ENCODE measurements around the gene FLT3LG.

Gene FLT3LG

DNA sequence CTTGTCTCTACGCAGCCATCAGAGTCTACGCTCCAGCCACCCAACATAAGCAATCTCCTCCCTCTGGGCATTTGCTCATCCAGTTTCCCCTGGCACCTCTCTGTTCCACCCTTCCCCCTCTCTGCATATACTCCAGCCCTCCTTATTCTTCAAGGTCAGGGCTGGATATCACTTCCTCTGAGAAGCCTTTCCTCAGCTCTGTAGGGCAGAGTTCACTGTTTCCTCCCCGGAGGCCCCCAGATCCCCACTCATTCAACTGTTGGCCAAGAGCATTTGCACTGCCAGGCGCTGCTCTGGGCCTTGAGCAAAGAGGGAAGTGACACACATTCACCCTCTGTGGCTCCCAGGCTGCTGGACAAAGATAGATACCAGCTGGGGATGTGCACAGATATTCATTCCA, 41.8 kb downstream of the FLT3LG start:
- DNase-seq (ENCODE audit: low read depth) = no peak

- DNase-seq (ENCODE audit: low read depth) = no peak
Observed at GRCh38 chr19:49518033-49518432, 44.0 kb downstream of the FLT3LG start.

DNA sequence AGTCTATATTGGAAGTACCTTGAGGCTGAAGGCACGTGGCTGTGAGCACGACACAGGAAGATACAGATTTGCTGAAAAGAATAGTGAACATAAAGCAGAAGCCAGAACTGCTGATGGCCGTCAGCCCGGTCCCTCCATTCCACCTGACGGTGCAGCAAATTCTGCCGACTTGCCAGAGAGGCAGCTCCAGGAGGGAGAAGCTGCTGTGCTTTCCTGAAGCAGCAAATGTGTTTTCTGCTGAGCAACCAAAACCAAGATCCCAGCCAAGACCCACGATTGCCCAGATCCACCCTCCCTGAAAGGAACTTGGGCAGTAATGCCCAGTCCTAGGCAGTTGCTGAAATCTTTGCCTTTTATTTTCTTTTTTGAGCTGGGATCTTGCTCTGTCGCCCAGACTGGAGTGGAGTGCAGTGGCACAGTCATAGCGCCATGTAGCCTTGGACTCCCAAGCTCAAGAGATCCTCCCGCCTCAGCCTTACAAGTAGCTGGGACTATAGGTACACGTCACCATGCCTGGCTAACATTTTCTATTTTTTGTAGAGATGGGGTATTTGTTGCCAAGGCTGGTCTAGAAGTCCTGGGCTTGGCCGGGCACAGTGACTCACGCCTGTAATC, 46.8 kb downstream of the FLT3LG start:
- DNase-seq (ENCODE audit: low read depth) = no peak

- DNase-seq (ENCODE audit: low read depth) = no peak
Observed at GRCh38 chr19:49524812-49525455, 50.9 kb downstream of the FLT3LG start.

DNA sequence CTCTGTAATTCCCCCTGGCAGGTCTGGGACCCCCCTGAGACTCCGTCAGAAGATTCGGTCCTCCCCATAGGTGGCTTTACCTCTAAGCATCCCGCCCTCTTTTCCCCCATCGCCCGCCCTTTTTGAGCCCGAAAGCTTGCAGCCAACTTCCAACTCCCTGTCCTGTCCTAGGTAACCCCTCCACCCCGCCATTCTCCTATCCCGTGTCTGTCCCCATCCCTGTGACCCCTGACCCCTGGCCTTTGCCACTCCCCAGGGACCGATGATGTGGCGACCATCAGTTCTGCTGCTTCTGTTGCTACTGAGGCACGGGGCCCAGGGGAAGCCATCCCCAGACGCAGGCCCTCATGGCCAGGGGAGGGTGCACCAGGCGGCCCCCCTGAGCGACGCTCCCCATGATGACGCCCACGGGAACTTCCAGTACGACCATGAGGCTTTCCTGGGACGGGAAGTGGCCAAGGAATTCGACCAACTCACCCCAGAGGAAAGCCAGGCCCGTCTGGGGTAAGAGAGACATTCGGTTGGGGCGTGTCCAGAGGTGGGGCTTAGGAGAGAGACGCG, 54.3 kb downstream of the FLT3LG start:
- DNase-seq (ENCODE audit: low read depth) = no peak

DNA sequence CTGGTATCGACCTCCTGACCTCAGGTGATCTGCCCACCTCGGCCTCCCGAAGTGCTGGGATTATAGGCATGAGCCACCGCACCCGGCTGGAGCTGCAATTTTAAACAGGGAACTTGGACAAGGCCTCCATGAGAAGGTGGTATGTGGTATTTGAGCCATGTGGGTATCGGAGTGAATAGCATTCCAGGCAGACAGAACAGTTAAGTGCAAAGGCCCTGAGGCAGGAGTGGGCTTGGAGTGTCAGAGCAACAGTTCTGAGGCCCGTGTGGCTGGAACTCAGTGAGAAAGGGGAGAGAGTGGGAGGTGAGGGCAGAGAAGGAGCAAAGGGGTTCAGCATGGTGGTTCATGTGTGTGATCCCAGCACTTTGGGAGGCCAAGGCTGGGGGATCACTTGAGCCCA, 56.7 kb downstream of the FLT3LG start:
- no peak for DNase-seq (ENCODE audit: low read depth)

DNA sequence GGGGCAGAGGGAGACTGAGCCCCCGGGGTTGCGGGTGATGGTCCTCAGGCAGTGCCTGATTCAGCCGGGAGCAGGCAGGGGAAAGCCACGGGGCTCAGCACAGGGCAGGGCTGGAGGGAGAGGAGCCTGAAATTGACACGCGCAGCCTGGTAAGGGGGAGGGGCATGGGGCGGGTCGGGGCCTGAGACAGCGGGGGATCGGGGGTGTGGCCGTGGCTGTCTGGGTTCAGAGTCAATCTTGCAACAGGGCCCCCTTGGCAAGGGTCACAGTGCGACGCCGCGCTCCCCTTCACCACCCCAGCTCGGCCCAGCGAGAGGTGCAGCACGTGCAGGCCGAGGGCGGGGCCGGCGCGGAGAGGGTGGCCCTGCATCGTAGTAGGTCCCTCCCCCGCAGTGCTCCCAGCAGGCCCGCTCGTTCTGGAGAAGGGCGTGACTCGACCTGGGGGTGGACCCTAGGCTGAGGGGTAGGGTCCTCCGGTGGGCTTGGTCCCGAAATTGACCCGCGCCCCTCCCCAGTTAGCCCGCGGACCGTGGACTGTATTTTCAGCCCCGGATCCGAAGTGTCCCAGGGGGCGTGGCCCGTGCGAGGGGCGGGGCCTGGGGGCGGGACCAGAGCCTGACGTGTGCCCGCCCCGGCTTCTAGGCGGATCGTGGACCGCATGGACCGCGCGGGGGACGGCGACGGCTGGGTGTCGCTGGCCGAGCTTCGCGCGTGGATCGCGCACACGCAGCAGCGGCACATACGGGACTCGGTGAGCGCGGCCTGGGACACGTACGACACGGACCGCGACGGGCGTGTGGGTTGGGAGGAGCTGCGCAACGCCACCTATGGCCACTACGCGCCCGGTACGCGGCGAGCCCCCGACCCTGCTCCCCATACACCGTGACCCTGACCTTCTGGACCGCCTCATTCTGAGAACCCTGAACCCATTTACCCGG, 59.8 kb downstream of the FLT3LG start:
- DNase-seq (ENCODE audit: low read depth) = no peak

- DNase-seq (ENCODE audit: low read depth) = no peak
Observed at GRCh38 chr19:49534632-49535385, 60.8 kb downstream of the FLT3LG start.
